Transverse colon (tissue), 4 donors: ENCODE measurements around the gene TAOK2.

Source experiments
- POLR2A ChIP-seq: fragments of 450-650 bp; IDR thresholded peaks from one replicate; pipeline ENCODE4 v1.6.1; 2016; ENCODE audit warnings: antibody characterized with exemption, mild to moderate bottlenecking, moderate library complexity
- POLR2AphosphoS5 ChIP-seq, 3 donors: sonication (generic); formaldehyde crosslinking; IDR thresholded peaks; one replicate each; pipeline ENCODE4 v1.6.1; 2016; ENCODE audit warnings: antibody characterized with exemption in 3 of 3
- TF ChIP-seq, protein P1 (sequence below), 5 experiments: fragments of 200-600 bp in 3 of 5; fragments of 450-650 bp in 2 of 5; sonication (generic) in 3 of 5; IDR thresholded peaks; 1 replicate in 2 of 5; 2 replicates in 3 of 5; pipeline ENCODE4 v1.5.1; 2016 to 2017; ENCODE audit warnings: antibody characterized with exemption in 5 of 5, inconsistent platforms in 3 of 5, mild to moderate bottlenecking in 2 of 5, moderate library complexity in 1 of 5

- TF ChIP-seq, protein P1, sequence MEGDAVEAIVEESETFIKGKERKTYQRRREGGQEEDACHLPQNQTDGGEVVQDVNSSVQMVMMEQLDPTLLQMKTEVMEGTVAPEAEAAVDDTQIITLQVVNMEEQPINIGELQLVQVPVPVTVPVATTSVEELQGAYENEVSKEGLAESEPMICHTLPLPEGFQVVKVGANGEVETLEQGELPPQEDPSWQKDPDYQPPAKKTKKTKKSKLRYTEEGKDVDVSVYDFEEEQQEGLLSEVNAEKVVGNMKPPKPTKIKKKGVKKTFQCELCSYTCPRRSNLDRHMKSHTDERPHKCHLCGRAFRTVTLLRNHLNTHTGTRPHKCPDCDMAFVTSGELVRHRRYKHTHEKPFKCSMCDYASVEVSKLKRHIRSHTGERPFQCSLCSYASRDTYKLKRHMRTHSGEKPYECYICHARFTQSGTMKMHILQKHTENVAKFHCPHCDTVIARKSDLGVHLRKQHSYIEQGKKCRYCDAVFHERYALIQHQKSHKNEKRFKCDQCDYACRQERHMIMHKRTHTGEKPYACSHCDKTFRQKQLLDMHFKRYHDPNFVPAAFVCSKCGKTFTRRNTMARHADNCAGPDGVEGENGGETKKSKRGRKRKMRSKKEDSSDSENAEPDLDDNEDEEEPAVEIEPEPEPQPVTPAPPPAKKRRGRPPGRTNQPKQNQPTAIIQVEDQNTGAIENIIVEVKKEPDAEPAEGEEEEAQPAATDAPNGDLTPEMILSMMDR (IDR thresholded peaks at IDR 0.05) = no peak
- TF ChIP-seq POLR2AphosphoS5 (IDR thresholded peaks at IDR 0.05) = no peak
- TF ChIP-seq POLR2A = no peak
Measured at GRCh38 chr16:29940656-29941055, 33.0 kb upstream of the TAOK2 start.
